K562 (cell line): ENCODE results near the gene ZFPM1. TPM values are rescaled to one million over a fixed set of nuclear protein-coding genes. Genes with fewer than 3 reads are reported as not detected.

Experiments
- CBFA2T3 ChIP-seq: fragments of 450-650 bp; IDR thresholded peaks from 2 replicates; pipeline ENCODE4 v1.6.1; 2017
- CREB3 ChIP-seq: fragments of 450-650 bp; conservative IDR thresholded peaks from 2 replicates; pipeline ENCODE4 v1.6.1; 2016; ENCODE audit warnings: missing genetic modification characterization, low read depth, mild to moderate bottlenecking, missing compliant biosample characterization, moderate library complexity
- ETV1 ChIP-seq: fragments of 450-650 bp; conservative IDR thresholded peaks from 2 replicates; pipeline ENCODE4 v1.6.1; 2016; ENCODE audit warnings: missing genetic modification characterization, control low read depth, low read depth, missing compliant biosample characterization
- HMGXB4 ChIP-seq: sonication (generic); formaldehyde crosslinking; IDR thresholded peaks from 2 replicates; pipeline ENCODE4 v1.8.1; 2023; ENCODE audit warnings: mild to moderate bottlenecking, missing genetic modification reagents
- NR2F6 ChIP-seq: fragments of 450-650 bp; formaldehyde crosslinking; IDR thresholded peaks from 2 replicates; pipeline ENCODE4 v1.4.0; 2020; ENCODE audit warnings: mild to moderate bottlenecking
- PTTG1 ChIP-seq: fragments of 450-650 bp; IDR thresholded peaks from 2 replicates; pipeline ENCODE4 v1.6.1; 2016; ENCODE audit warnings: low read depth, mild to moderate bottlenecking, missing genetic modification characterization, missing compliant biosample characterization
- RNF2 ChIP-seq: sonication (generic); IDR thresholded peaks from 2 replicates; pipeline ENCODE4 v1.6.1; 2016
- SRSF3 ChIP-seq: fragments of 200-400 bp; formaldehyde crosslinking; IDR thresholded peaks from 2 replicates; pipeline ENCODE4 v1.6.1; 2016; ENCODE audit warnings: mild to moderate bottlenecking, low read length, moderate library complexity; ENCODE audit not compliant: insufficient read depth
- STAT5B ChIP-seq: fragments of 250-450 bp; sonication (Bioruptor Pico); IDR thresholded peaks from 2 replicates; pipeline ENCODE4 v1.8.0; 2021; ENCODE audit warnings: mild to moderate bottlenecking, inconsistent platforms
- ZBTB1 ChIP-seq: sonication (generic); formaldehyde crosslinking; IDR thresholded peaks from 2 replicates; pipeline ENCODE4 v1.8.1; 2023; ENCODE audit warnings: missing genetic modification reagents, low read depth, mild to moderate bottlenecking, borderline replicate concordance
- ZFX ChIP-seq: sonication (generic); formaldehyde crosslinking; IDR thresholded peaks from 2 replicates; pipeline ENCODE4 v1.8.0; 2022; ENCODE audit warnings: mild to moderate bottlenecking, missing genetic modification reagents, moderate library complexity
- ZNF518B ChIP-seq: fragments of 250-450 bp; sonication (Bioruptor Pico); IDR thresholded peaks from 2 replicates; pipeline ENCODE4 v1.5.0; 2021; ENCODE audit warnings: mild to moderate bottlenecking, moderate library complexity
- ZNF644 ChIP-seq: fragments of 200-800 bp; sonication (Bioruptor generic); IDR thresholded peaks from 2 replicates; pipeline ENCODE4 v1.6.1; 2016; ENCODE audit warnings: low read depth, missing genetic modification characterization, missing compliant biosample characterization
- polyA plus RNA-seq, 8 experiments: library from polyadenylated mRNA; depleted of rRNA in 4 of 8; stranded (reverse) in 5 of 8; unstranded in 3 of 8; fragments of >200 nt; fragmentation: Nextera tagmentation in 2 of 8; fragmentation: Illumina TruSeq in 1 of 8; extraction: Ambion mirVana in 2 of 8; extraction: Trizol in 1 of 8; gene quantifications; 2 replicates each; pipeline versions ENCODE4 v1.2.1 to v1.2.3, GENCODE V29; 2011 to 2014; ENCODE audit warnings: inconsistent platforms in 1 of 8, missing spikeins in 1 of 8
- total RNA-seq, 7 experiments: library from RNA; depleted of rRNA in 6 of 7; stranded (reverse); fragments of >200 nt in 6 of 7; fragmentation: Illumina TruSeq in 2 of 7; extraction: Trizol in 2 of 7; gene quantifications; 2 replicates each; pipeline versions ENCODE4 v1.2.1 to v1.2.3, GENCODE V29; 2011 to 2021; ENCODE audit warnings: low replicate concordance in 1 of 7

ZFPM1 gene
- total and polyA plus RNA-seq, 9 of the 15 experiments (the other 6 are each of a cell fraction or from before 2014, with no cell fraction given) = 0.03 to 35.9 (median 1.4) TPM

GRCh38 chr16:88558457-88559442 lies 105.7 kb downstream of the ZFPM1 start (continued):
- no peak for TF ChIP-seq HMGXB4 (CRISPR knock-in tag)
- no peak for TF ChIP-seq ZBTB1 (CRISPR knock-in tag)
- TF ChIP-seq NR2F6 (CRISPR knock-in tag) = no peak
- TF ChIP-seq CBFA2T3 = peak; percentile 31
- TF ChIP-seq ZNF518B = no peak
- TF ChIP-seq ZFX (CRISPR knock-in tag) = no peak
- TF ChIP-seq SRSF3 = no peak
- TF ChIP-seq ZNF644 (tag) = no peak
- no peak for TF ChIP-seq STAT5B (CRISPR knock-in tag)
- peak; percentile 77 for TF ChIP-seq ETV1 (tag)
- no peak for TF ChIP-seq RNF2
- no peak for TF ChIP-seq PTTG1 (tag)
- TF ChIP-seq CREB3 (tag) = no peak
